ENCODE measurements around the gene RNF112. TPM values are rescaled to one million over a fixed set of nuclear protein-coding genes. Genes with fewer than 3 reads are reported as not detected.

RNF112 gene
- total and polyA plus RNA-seq, 2 of the 13 experiments (the other 11 are each of a cell fraction or from before 2014, with no cell fraction given): 0.05 TPM; not detected in 1

DNA sequence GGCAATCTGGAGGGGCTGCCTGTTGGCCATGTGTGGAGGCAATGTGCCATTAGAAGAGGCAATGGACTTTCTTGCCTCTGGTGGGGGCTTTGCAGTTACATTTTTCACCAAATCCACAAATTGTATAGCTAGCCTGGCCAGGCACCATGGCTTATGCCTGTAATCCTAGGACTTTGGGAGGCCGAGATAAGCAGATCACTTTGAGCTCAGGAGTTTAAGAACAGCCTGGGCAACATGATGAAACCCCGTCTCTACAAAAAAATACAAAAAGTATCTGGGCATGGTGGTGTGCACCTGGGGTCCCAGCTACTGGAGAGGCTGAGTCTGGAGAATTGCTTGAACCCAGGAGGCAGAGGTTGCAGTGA lies 2.7 kb upstream of the RNF112 start:
- Histone ChIP-seq H3K9me3 (ENCODE audit: low read length) (no peaks in the 10 kb centered on the region), H3K9ac (ENCODE audit: insufficient read depth, low read depth, low read length) (no peak overlapping the region), H4K20me1 (ENCODE audit: insufficient read depth, low read length) (no peaks in the 10 kb centered on the region), H3K36me3 (replicated peaks in 1 of 2; ENCODE audit: control insufficient read depth in 1 of 2, insufficient read depth in 2 of 2, low read length in 2 of 2) (no peaks in the 10 kb centered on the region), H2AFZ (ENCODE audit: low read length) (no peak overlapping the region), H3K4me2 (ENCODE audit: low read depth, low read length) (no peak overlapping the region), H3K27ac (ENCODE audit: extremely low read length, insufficient read depth, low read length) (no peak overlapping the region), H3K79me2 (ENCODE audit: insufficient read depth, low read length) (no peaks in the 10 kb centered on the region), H3K4me3 (replicated peaks in 1 of 3; ENCODE audit: insufficient read depth in 1 of 3, low read depth in 2 of 3, low read length in 3 of 3) (no peak overlapping the region), H3K27me3 (ENCODE audit: control insufficient read depth in 1 of 2, insufficient read depth in 2 of 2, low read length in 2 of 2) (peaks cover 12 to 29% of the 10 kb centered on the region in 2 experiments), H3K4me1 (ENCODE audit: insufficient read depth, low read length) (no peaks in the 10 kb centered on the region)
- ChIA-PET POLR2A (no interaction called here), CTCF (ENCODE audit: low intra/inter-chr PET ratio, low total read pairs) (no interaction called here)
- ATAC-seq (no peak), DNase-seq (ENCODE audit: low spot score) (no peak), FAIRE-seq (no peak)
- WGBS (ENCODE audit: low lambda C conversion rate): 40% methylated on average over 2 of the region's 2 CpGs
- intact Hi-C loops (cut with micrococcal nuclease; ENCODE audit: unreplicated experiment): no loop called here
- BruUV-seq (replicated peaks): no TSS peak
- in situ Hi-C loops (cut with HindIII; ENCODE audit: extremely low pct_ligation_motif_present, low pct_unique_long_range_greater_than_20kb): no loop called here
- TF ChIP-seq, protein P1, sequence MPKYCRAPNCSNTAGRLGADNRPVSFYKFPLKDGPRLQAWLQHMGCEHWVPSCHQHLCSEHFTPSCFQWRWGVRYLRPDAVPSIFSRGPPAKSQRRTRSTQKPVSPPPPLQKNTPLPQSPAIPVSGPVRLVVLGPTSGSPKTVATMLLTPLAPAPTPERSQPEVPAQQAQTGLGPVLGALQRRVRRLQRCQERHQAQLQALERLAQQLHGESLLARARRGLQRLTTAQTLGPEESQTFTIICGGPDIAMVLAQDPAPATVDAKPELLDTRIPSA (CRISPR knock-in tag; IDR thresholded peaks at IDR 0.05; ENCODE audit: borderline replicate concordance): no peak
- TF ChIP-seq MAF1 (CRISPR knock-in tag; IDR thresholded peaks at IDR 0.05; ENCODE audit: borderline replicate concordance) (no peak), HDAC2 (CRISPR knock-in tag; IDR thresholded peaks at IDR 0.05) (no peak), JUNB (CRISPR knock-in tag; IDR thresholded peaks at IDR 0.05; ENCODE audit: borderline replicate concordance) (no peak), ZNF598 (CRISPR knock-in tag; IDR thresholded peaks at IDR 0.05; ENCODE audit: borderline replicate concordance) (no peak), SRF (IDR thresholded peaks at IDR 0.05; ENCODE audit: low read depth, low read length) (no peak), ZNF510 (CRISPR knock-in tag; IDR thresholded peaks at IDR 0.05; ENCODE audit: low read depth) (no peak), FOXC1 (CRISPR knock-in tag; IDR thresholded peaks at IDR 0.05; ENCODE audit: borderline replicate concordance) (no peak)
- TF ChIP-seq, protein P2, sequence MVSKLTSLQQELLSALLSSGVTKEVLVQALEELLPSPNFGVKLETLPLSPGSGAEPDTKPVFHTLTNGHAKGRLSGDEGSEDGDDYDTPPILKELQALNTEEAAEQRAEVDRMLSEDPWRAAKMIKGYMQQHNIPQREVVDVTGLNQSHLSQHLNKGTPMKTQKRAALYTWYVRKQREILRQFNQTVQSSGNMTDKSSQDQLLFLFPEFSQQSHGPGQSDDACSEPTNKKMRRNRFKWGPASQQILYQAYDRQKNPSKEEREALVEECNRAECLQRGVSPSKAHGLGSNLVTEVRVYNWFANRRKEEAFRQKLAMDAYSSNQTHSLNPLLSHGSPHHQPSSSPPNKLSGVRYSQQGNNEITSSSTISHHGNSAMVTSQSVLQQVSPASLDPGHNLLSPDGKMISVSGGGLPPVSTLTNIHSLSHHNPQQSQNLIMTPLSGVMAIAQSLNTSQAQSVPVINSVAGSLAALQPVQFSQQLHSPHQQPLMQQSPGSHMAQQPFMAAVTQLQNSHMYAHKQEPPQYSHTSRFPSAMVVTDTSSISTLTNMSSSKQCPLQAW (CRISPR knock-in tag; IDR thresholded peaks at IDR 0.05): no peak
- TF ChIP-seq, protein P3, sequence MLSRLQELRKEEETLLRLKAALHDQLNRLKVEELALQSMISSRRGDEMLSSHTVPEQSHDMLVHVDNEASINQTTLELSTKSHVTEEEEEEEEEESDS (CRISPR knock-in tag; IDR thresholded peaks at IDR 0.05; ENCODE audit: borderline replicate concordance): no peak
- TF ChIP-seq, protein P4, sequence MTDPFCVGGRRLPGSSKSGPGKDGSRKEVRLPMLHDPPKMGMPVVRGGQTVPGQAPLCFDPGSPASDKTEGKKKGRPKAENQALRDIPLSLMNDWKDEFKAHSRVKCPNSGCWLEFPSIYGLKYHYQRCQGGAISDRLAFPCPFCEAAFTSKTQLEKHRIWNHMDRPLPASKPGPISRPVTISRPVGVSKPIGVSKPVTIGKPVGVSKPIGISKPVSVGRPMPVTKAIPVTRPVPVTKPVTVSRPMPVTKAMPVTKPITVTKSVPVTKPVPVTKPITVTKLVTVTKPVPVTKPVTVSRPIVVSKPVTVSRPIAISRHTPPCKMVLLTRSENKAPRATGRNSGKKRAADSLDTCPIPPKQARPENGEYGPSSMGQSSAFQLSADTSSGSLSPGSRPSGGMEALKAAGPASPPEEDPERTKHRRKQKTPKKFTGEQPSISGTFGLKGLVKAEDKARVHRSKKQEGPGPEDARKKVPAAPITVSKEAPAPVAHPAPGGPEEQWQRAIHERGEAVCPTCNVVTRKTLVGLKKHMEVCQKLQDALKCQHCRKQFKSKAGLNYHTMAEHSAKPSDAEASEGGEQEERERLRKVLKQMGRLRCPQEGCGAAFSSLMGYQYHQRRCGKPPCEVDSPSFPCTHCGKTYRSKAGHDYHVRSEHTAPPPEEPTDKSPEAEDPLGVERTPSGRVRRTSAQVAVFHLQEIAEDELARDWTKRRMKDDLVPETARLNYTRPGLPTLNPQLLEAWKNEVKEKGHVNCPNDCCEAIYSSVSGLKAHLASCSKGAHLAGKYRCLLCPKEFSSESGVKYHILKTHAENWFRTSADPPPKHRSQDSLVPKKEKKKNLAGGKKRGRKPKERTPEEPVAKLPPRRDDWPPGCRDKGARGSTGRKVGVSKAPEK (CRISPR knock-in tag; IDR thresholded peaks at IDR 0.05; ENCODE audit: borderline replicate concordance): no peak
- TF ChIP-seq, protein P5, sequence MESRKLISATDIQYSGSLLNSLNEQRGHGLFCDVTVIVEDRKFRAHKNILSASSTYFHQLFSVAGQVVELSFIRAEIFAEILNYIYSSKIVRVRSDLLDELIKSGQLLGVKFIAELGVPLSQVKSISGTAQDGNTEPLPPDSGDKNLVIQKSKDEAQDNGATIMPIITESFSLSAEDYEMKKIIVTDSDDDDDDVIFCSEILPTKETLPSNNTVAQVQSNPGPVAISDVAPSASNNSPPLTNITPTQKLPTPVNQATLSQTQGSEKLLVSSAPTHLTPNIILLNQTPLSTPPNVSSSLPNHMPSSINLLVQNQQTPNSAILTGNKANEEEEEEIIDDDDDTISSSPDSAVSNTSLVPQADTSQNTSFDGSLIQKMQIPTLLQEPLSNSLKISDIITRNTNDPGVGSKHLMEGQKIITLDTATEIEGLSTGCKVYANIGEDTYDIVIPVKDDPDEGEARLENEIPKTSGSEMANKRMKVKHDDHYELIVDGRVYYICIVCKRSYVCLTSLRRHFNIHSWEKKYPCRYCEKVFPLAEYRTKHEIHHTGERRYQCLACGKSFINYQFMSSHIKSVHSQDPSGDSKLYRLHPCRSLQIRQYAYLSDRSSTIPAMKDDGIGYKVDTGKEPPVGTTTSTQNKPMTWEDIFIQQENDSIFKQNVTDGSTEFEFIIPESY (CRISPR knock-in tag; IDR thresholded peaks at IDR 0.05): no peak
- TF ChIP-seq, protein P6, sequence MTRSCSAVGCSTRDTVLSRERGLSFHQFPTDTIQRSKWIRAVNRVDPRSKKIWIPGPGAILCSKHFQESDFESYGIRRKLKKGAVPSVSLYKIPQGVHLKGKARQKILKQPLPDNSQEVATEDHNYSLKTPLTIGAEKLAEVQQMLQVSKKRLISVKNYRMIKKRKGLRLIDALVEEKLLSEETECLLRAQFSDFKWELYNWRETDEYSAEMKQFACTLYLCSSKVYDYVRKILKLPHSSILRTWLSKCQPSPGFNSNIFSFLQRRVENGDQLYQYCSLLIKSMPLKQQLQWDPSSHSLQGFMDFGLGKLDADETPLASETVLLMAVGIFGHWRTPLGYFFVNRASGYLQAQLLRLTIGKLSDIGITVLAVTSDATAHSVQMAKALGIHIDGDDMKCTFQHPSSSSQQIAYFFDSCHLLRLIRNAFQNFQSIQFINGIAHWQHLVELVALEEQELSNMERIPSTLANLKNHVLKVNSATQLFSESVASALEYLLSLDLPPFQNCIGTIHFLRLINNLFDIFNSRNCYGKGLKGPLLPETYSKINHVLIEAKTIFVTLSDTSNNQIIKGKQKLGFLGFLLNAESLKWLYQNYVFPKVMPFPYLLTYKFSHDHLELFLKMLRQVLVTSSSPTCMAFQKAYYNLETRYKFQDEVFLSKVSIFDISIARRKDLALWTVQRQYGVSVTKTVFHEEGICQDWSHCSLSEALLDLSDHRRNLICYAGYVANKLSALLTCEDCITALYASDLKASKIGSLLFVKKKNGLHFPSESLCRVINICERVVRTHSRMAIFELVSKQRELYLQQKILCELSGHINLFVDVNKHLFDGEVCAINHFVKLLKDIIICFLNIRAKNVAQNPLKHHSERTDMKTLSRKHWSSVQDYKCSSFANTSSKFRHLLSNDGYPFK (CRISPR knock-in tag; IDR thresholded peaks at IDR 0.05; ENCODE audit: borderline replicate concordance): no peak

Measured in HepG2 (cell line).